SK-N-SH (cell line): ENCODE measurements around the gene VNN1. TPM values are rescaled to one million over a fixed set of nuclear protein-coding genes. Genes with fewer than 3 reads are reported as not detected.

Experiments
- CTCF ChIA-PET: fragments of 300-600, 350-600 bp; formaldehyde crosslinking; extraction: SDS; loops from one replicate; lab custom pipeline; 2021; lab: Yijun Ruan, JAX
- POLR2A ChIA-PET: fragments of 350-600 bp; sonication (Branson Sonifier 250); formaldehyde crosslinking; extraction: SDS; loops from one replicate; lab custom pipeline; 2020; ENCODE audit warnings: antibody characterized with exemption, inconsistent platforms; lab: Yijun Ruan, JAX
- DNase-seq: peaks from one replicate; pipeline ENCODE4 v3.0.0; 2012
- H2AFZ ChIP-seq: fragments of 200-600 bp; sonication (generic); 2 replicates; pipeline ENCODE4 v1.8.1; 2016; ENCODE audit warnings: antibody characterized with exemption, mild to moderate bottlenecking, low read depth
- H3F3A ChIP-seq: fragments of 200-600 bp; sonication (generic); replicated peaks from 2 replicates; pipeline ENCODE3; 2016; ENCODE audit warnings: antibody characterized with exemption, mild to moderate bottlenecking; ENCODE audit not compliant: insufficient read depth
- H3K27ac ChIP-seq, 2 experiments: fragments of 200-500 bp in 1 of 2; fragments of 200-600 bp in 1 of 2; sonication (Bioruptor generic) in 1 of 2; sonication (generic), shearing (Covaris generic) in 1 of 2; 2 replicates each; pipeline versions ENCODE4 v1.5.1 to v1.6.1; 2014 to 2016; ENCODE audit warnings: low read depth in 2 of 2, inconsistent platforms in 1 of 2, low read length in 1 of 2, mild to moderate bottlenecking in 1 of 2, mixed read lengths in 1 of 2
- H3K27me3 ChIP-seq: fragments of 200-600 bp; sonication (generic), shearing (Covaris generic); 2 replicates; pipeline ENCODE4 v1.6.1; 2016; ENCODE audit warnings: mixed run types; ENCODE audit not compliant: insufficient read depth
- H3K36me3 ChIP-seq, 2 experiments: fragments of 200-500 bp in 1 of 2; fragments of 200-600 bp in 1 of 2; sonication (Bioruptor generic) in 1 of 2; sonication (generic) in 1 of 2; replicated peaks in 1 of 2; 2 replicates each; pipeline versions ENCODE3 to v1.5.1; 2014 to 2016; ENCODE audit warnings: low read length in 1 of 2, mild to moderate bottlenecking in 1 of 2; ENCODE audit not compliant: insufficient read depth in 2 of 2, control insufficient read depth in 1 of 2
- H3K4me1 ChIP-seq, 2 experiments: fragments of 200-500 bp in 1 of 2; fragments of 200-600 bp in 1 of 2; sonication (Bioruptor generic) in 1 of 2; sonication (generic), shearing (Covaris generic) in 1 of 2; 2 replicates each; pipeline versions ENCODE4 v1.5.1 to v1.6.1; 2014 to 2016; ENCODE audit warnings: low read depth in 1 of 2, low read length in 1 of 2, mixed run types in 1 of 2; ENCODE audit not compliant: insufficient read depth in 2 of 2, control insufficient read depth in 1 of 2
- H3K4me2 ChIP-seq: fragments of 200-600 bp; sonication (generic), shearing (Covaris generic); 2 replicates; pipeline ENCODE4 v1.6.1; 2017; ENCODE audit warnings: mixed run types
- H3K4me3 ChIP-seq, 2 experiments: fragments of 200-500 bp in 1 of 2; fragments of 200-600 bp in 1 of 2; sonication (Bioruptor generic) in 1 of 2; sonication (generic), shearing (Covaris generic) in 1 of 2; 2 replicates each; pipeline versions ENCODE4 v1.5.1 to v1.8.1; 2014 to 2016; ENCODE audit warnings: low read depth in 2 of 2, inconsistent platforms in 1 of 2, low read length in 1 of 2, mild to moderate bottlenecking in 1 of 2, mixed read lengths in 1 of 2, moderate library complexity in 1 of 2
- H3K79me2 ChIP-seq: fragments of 200-600 bp; sonication (generic); 2 replicates; pipeline ENCODE4 v1.8.1; 2017; ENCODE audit warnings: mild to moderate bottlenecking; ENCODE audit not compliant: insufficient read depth
- H3K9ac ChIP-seq: fragments of 200-600 bp; sonication (generic); 2 replicates; pipeline ENCODE4 v1.6.1; 2017; ENCODE audit warnings: mixed run types
- H3K9me2 ChIP-seq: fragments of 200-600 bp; sonication (generic); 2 replicates; pipeline ENCODE4 v1.6.1; 2017; ENCODE audit warnings: mixed run types
- H3K9me3 ChIP-seq: fragments of 200-600 bp; sonication (generic); 2 replicates; pipeline ENCODE4 v1.6.1; 2017; ENCODE audit warnings: mixed run types, mild to moderate bottlenecking, moderate library complexity
- H4K20me1 ChIP-seq: fragments of 200-600 bp; sonication (generic); 2 replicates; pipeline ENCODE4 v1.6.1; 2017; ENCODE audit warnings: mild to moderate bottlenecking, mixed run types; ENCODE audit not compliant: insufficient read depth
- ELF1 ChIP-seq: IDR thresholded peaks from 2 replicates; pipeline ENCODE4 v1.4.0; 2012
- EZH2phosphoT487 ChIP-seq: fragments of 200-600 bp; sonication (generic); IDR thresholded peaks from 2 replicates; pipeline ENCODE4 v1.6.1; 2017; ENCODE audit warnings: low read depth, mixed run types, mild to moderate bottlenecking, antibody characterized with exemption, moderate library complexity, borderline replicate concordance
- FOXM1 ChIP-seq: IDR thresholded peaks from 2 replicates; pipeline ENCODE4 v1.4.0; 2012; ENCODE audit warnings: low read depth, mild to moderate bottlenecking
- GABPA ChIP-seq: IDR thresholded peaks from 2 replicates; pipeline ENCODE4 v1.4.0; 2012; ENCODE audit warnings: low read depth, mild to moderate bottlenecking
- MAX ChIP-seq: IDR thresholded peaks from 2 replicates; pipeline ENCODE4 v1.4.0; 2012; ENCODE audit warnings: low read depth
- MEF2A ChIP-seq: IDR thresholded peaks from 2 replicates; pipeline ENCODE4 v1.4.0; 2012; ENCODE audit warnings: low read depth, borderline replicate concordance
- NFIC ChIP-seq: IDR thresholded peaks from 2 replicates; pipeline ENCODE4 v1.4.0; 2012; ENCODE audit warnings: borderline replicate concordance
- NRF1 ChIP-seq: IDR thresholded peaks from 2 replicates; pipeline ENCODE4 v1.6.1; 2012; ENCODE audit warnings: low read depth, mild to moderate bottlenecking, low read length
- RAD21 ChIP-seq: IDR thresholded peaks from 2 replicates; pipeline ENCODE4 v1.6.1; 2012; ENCODE audit warnings: mild to moderate bottlenecking, low read length
- RFX5 ChIP-seq: IDR thresholded peaks from 2 replicates; pipeline ENCODE4 v1.6.1; 2012; ENCODE audit warnings: mild to moderate bottlenecking, improper control_type of control experiment, low read length
- SMC3 ChIP-seq: IDR thresholded peaks from 2 replicates; pipeline ENCODE4 v1.6.1; 2012; ENCODE audit warnings: low read depth, low read length, improper control_type of control experiment
- TAF1 ChIP-seq: IDR thresholded peaks from 2 replicates; pipeline ENCODE4 v1.6.1; 2012; ENCODE audit warnings: low read depth, mild to moderate bottlenecking, low read length, moderate library complexity, borderline replicate concordance
- TEAD4 ChIP-seq: IDR thresholded peaks from 2 replicates; pipeline ENCODE4 v1.4.0; 2012; ENCODE audit warnings: mild to moderate bottlenecking, borderline replicate concordance; ENCODE audit not compliant: insufficient read depth
- USF1 ChIP-seq: IDR thresholded peaks from 2 replicates; pipeline ENCODE4 v1.4.0; 2012; ENCODE audit warnings: low read depth, borderline replicate concordance
- YY1 ChIP-seq: IDR thresholded peaks from 2 replicates; pipeline ENCODE4 v1.4.0; 2012; ENCODE audit warnings: low read depth, mild to moderate bottlenecking
- WGBS: methylation state at CpG from one replicate; pipeline ENCODE4 v1.1.6; 2017; ENCODE audit warnings: low lambda C conversion rate; 5-methylcytosine and 5-hydroxymethylcytosine counted together
- polyA plus RNA-seq, 3 experiments: library from polyadenylated mRNA; depleted of rRNA; stranded (reverse); fragments of >200 nt; gene quantifications; 2 replicates each; pipeline ENCODE4 v1.2.3, GENCODE V29; 2012
- TF ChIP-seq, protein P1 (sequence below): fragments of 150-350 bp; IDR thresholded peaks from 2 replicates; pipeline ENCODE4 v1.6.1; 2016; ENCODE audit warnings: mild to moderate bottlenecking, low read depth, low read length
- TF ChIP-seq, protein P2 (sequence below): IDR thresholded peaks from 2 replicates; pipeline ENCODE4 v1.4.0; 2012; ENCODE audit warnings: low read depth, borderline replicate concordance

The VNN1 gene
- not detected in 2 replicates for polyA plus RNA-seq (2012; rRNA removed)
- not detected in 2 replicates for polyA plus RNA-seq (2012; cell fraction: cytosol; rRNA removed)
- polyA plus RNA-seq (2012; cell fraction: nucleus; rRNA removed): not detected in 2 replicates

- ChIA-PET CTCF (no interaction called here), POLR2A (no interaction called here)
- 13% methylated on average over 8 of the region's 8 CpGs for WGBS
- Histone ChIP-seq H4K20me1 (no peaks in the 10 kb centered on the region), H3F3A (no peaks in the 10 kb centered on the region), H3K9ac (no peak within 1 kb of the TSS), H3K27ac (no peak within 1 kb of the TSS), H2AFZ (no peak within 1 kb of the TSS), H3K4me3 (no peak within 1 kb of the TSS), H3K9me2 (no peaks in the 10 kb centered on the region), H3K9me3 (no peaks in the 10 kb centered on the region), H3K27me3 (peaks cover 32% of the 10 kb centered on the region; the same call in 1 of the 2 replicates), H3K36me3 (no peaks in the 10 kb centered on the region), H3K4me1 (no peaks in the 10 kb centered on the region), H3K4me2 (no peak within 1 kb of the TSS), H3K79me2 (no peaks in the 10 kb centered on the region)
- TF ChIP-seq MAX: no peak
- no peak for TF ChIP-seq RFX5
- TF ChIP-seq, protein P1, sequence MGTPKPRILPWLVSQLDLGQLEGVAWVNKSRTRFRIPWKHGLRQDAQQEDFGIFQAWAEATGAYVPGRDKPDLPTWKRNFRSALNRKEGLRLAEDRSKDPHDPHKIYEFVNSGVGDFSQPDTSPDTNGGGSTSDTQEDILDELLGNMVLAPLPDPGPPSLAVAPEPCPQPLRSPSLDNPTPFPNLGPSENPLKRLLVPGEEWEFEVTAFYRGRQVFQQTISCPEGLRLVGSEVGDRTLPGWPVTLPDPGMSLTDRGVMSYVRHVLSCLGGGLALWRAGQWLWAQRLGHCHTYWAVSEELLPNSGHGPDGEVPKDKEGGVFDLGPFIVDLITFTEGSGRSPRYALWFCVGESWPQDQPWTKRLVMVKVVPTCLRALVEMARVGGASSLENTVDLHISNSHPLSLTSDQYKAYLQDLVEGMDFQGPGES: no peak
- TF ChIP-seq SMC3: no peak
- no peak for TF ChIP-seq TAF1
- TF ChIP-seq RAD21: no peak
- TF ChIP-seq NRF1: no peak
- no peak for TF ChIP-seq YY1
- no peak for TF ChIP-seq EZH2phosphoT487
- no peak for TF ChIP-seq USF1
- no peak for TF ChIP-seq FOXM1
- TF ChIP-seq ELF1: no peak
- no peak for TF ChIP-seq TEAD4
- TF ChIP-seq, protein P2, sequence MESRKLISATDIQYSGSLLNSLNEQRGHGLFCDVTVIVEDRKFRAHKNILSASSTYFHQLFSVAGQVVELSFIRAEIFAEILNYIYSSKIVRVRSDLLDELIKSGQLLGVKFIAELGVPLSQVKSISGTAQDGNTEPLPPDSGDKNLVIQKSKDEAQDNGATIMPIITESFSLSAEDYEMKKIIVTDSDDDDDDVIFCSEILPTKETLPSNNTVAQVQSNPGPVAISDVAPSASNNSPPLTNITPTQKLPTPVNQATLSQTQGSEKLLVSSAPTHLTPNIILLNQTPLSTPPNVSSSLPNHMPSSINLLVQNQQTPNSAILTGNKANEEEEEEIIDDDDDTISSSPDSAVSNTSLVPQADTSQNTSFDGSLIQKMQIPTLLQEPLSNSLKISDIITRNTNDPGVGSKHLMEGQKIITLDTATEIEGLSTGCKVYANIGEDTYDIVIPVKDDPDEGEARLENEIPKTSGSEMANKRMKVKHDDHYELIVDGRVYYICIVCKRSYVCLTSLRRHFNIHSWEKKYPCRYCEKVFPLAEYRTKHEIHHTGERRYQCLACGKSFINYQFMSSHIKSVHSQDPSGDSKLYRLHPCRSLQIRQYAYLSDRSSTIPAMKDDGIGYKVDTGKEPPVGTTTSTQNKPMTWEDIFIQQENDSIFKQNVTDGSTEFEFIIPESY: no peak
- TF ChIP-seq MEF2A: no peak
- TF ChIP-seq NFIC: no peak
- TF ChIP-seq GABPA: no peak
- no peak for DNase-seq
Measured at GRCh38 chr6:132713352-132714134, at the start of gene VNN1. Gene VNN1, minus strand, starts transcription at chr6:132714055. Its CDS starts 20 bp downstream, at chr6:132714035.
